ENCODE results near the gene KCNJ10.

The KCNJ10 gene

DNA sequence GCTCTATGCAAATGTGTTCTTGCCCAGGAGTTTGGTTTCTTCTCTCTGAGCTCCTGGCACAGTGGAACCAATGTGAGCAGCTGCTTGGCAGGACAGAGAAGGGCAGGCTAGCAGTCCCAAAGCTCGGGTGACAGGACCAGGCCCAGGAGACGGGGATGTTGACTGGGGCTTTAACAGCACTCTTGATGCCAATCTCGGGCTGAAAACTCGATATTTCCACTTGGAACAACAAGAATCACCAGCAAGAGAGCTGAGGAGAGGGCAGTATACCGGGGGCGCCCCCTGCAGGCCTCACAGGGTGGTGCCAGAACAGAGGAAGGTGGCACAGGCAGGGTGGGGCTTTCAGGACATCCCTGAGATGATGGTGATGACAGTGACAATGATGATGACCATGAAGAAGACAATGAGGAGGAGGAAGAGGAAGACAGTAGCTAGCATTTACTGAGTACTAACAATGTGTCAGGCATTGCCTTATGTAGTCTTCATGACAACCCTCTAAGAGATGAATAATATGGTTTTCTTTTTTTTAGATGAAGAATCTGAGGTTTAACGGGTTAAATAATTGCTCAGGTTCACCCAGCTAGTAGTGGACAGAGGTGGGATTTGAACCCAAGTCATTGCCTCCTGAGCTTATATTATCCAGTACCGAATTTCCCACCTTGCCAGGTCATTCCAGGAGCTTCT lies 8.7 kb upstream of the KCNJ10 start:
- H3K27me3 ChIP-seq (ENCODE audit: insufficient read depth, low read length): no peaks in the 10 kb centered on the region
- H3K9me3 ChIP-seq (ENCODE audit: low read length): no peaks in the 10 kb centered on the region
- no peak for TF ChIP-seq EZH2 (IDR thresholded peaks at IDR 0.05; ENCODE audit: borderline replicate concordance, low read length)
- TF ChIP-seq, protein P1, sequence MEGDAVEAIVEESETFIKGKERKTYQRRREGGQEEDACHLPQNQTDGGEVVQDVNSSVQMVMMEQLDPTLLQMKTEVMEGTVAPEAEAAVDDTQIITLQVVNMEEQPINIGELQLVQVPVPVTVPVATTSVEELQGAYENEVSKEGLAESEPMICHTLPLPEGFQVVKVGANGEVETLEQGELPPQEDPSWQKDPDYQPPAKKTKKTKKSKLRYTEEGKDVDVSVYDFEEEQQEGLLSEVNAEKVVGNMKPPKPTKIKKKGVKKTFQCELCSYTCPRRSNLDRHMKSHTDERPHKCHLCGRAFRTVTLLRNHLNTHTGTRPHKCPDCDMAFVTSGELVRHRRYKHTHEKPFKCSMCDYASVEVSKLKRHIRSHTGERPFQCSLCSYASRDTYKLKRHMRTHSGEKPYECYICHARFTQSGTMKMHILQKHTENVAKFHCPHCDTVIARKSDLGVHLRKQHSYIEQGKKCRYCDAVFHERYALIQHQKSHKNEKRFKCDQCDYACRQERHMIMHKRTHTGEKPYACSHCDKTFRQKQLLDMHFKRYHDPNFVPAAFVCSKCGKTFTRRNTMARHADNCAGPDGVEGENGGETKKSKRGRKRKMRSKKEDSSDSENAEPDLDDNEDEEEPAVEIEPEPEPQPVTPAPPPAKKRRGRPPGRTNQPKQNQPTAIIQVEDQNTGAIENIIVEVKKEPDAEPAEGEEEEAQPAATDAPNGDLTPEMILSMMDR (IDR thresholded peaks at IDR 0.05; ENCODE audit: low read length): peak; percentile 95
- H3F3A ChIP-seq (ENCODE audit: insufficient read depth, low read length): no peaks in the 10 kb centered on the region
- no peak overlapping the region for H3K27ac ChIP-seq (ENCODE audit: low read depth, low read length, poor library complexity, severe bottlenecking)
- H4K20me1 ChIP-seq (ENCODE audit: insufficient read depth, low read length): no peaks in the 10 kb centered on the region
- no peak overlapping the region for H2AFZ ChIP-seq (ENCODE audit: low read length)
- H3K9me2 ChIP-seq (ENCODE audit: low read depth, low read length): no peaks in the 10 kb centered on the region
- no peak overlapping the region for H3K4me3 ChIP-seq (ENCODE audit: low read depth, low read length, poor library complexity, severe bottlenecking)
- no peaks in the 10 kb centered on the region for H3K79me2 ChIP-seq (ENCODE audit: insufficient read depth, low read length)
- no peak overlapping the region for H3K9ac ChIP-seq (ENCODE audit: low read length)
- no peaks in the 10 kb centered on the region for H3K4me1 ChIP-seq (ENCODE audit: insufficient read depth, low read length, severe bottlenecking)
- no peaks in the 10 kb centered on the region for H3K36me3 ChIP-seq (ENCODE audit: insufficient read depth, low read length)
- H3K4me2 ChIP-seq (ENCODE audit: low read length): no peak overlapping the region

DNA sequence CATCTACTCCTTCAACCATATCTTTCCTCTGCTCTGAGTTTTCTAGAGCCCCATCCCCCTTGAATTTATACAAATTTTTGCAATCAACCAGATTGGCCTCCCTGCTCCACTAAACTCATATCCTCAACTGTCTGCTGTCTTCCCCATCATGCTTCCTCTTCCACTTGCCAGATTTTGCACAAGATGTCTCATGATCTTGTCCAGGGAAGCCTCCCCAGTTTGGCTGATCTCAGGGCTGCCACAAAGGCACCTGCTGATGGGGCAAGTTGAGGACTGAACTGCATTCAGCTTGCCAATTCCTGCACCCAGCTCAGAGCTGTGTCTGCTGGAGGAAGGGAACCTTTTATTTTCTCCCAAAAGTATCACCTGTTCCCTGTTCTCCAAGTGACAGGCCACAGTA lies 7.5 kb upstream of the KCNJ10 start:
- Histone ChIP-seq H3K9me3 (ENCODE audit: low read length) (no peaks in the 10 kb centered on the region), H3K9me2 (ENCODE audit: low read depth, low read length) (no peaks in the 10 kb centered on the region), H3K9ac (ENCODE audit: low read length) (no peak overlapping the region), H3K27ac (ENCODE audit: low read depth, low read length, poor library complexity, severe bottlenecking) (no peak overlapping the region), H3K4me3 (ENCODE audit: low read depth, low read length, poor library complexity, severe bottlenecking) (no peak overlapping the region), H3K4me2 (ENCODE audit: low read length) (no peak overlapping the region), H2AFZ (ENCODE audit: low read length) (no peak overlapping the region), H3K27me3 (ENCODE audit: insufficient read depth, low read length) (no peaks in the 10 kb centered on the region), H3K36me3 (ENCODE audit: insufficient read depth, low read length) (no peaks in the 10 kb centered on the region), H3K79me2 (ENCODE audit: insufficient read depth, low read length) (no peaks in the 10 kb centered on the region), H3K4me1 (ENCODE audit: insufficient read depth, low read length, severe bottlenecking) (no peaks in the 10 kb centered on the region), H4K20me1 (ENCODE audit: insufficient read depth, low read length) (no peaks in the 10 kb centered on the region), H3F3A (ENCODE audit: insufficient read depth, low read length) (no peaks in the 10 kb centered on the region)
- TF ChIP-seq, protein P1 (IDR thresholded peaks at IDR 0.05; ENCODE audit: low read length): no peak
- TF ChIP-seq EZH2 (IDR thresholded peaks at IDR 0.05; ENCODE audit: borderline replicate concordance, low read length): no peak

GRCh38 chr1:160076295-160076694 lies 6.3 kb upstream of the KCNJ10 start:
- H4K20me1 ChIP-seq (ENCODE audit: insufficient read depth, low read length): no peaks in the 10 kb centered on the region
- no peak for TF ChIP-seq EZH2 (IDR thresholded peaks at IDR 0.05; ENCODE audit: borderline replicate concordance, low read length)
- TF ChIP-seq, protein P1 (IDR thresholded peaks at IDR 0.05; ENCODE audit: low read length): no peak
- no peaks in the 10 kb centered on the region for H3K9me2 ChIP-seq (ENCODE audit: low read depth, low read length)
- no peaks in the 10 kb centered on the region for H3K36me3 ChIP-seq (ENCODE audit: insufficient read depth, low read length)
- no peak overlapping the region for H3K4me2 ChIP-seq (ENCODE audit: low read length)
- H2AFZ ChIP-seq (ENCODE audit: low read length): no peak overlapping the region
- no peaks in the 10 kb centered on the region for H3K27me3 ChIP-seq (ENCODE audit: insufficient read depth, low read length)
- no peak overlapping the region for H3K27ac ChIP-seq (ENCODE audit: low read depth, low read length, poor library complexity, severe bottlenecking)
- H3K79me2 ChIP-seq (ENCODE audit: insufficient read depth, low read length): no peaks in the 10 kb centered on the region
- no peaks in the 10 kb centered on the region for H3F3A ChIP-seq (ENCODE audit: insufficient read depth, low read length)
- no peak overlapping the region for H3K9ac ChIP-seq (ENCODE audit: low read length)
- H3K9me3 ChIP-seq (ENCODE audit: low read length): no peaks in the 10 kb centered on the region
- no peak overlapping the region for H3K4me3 ChIP-seq (ENCODE audit: low read depth, low read length, poor library complexity, severe bottlenecking)
- H3K4me1 ChIP-seq (ENCODE audit: insufficient read depth, low read length, severe bottlenecking): no peaks in the 10 kb centered on the region
